HepG2 (cell line): ENCODE results near the gene AP4S1. TPM values are rescaled to one million over a fixed set of nuclear protein-coding genes. Genes with fewer than 3 reads are reported as not detected.

Source experiments
- ARID2 ChIP-seq: sonication (generic); formaldehyde crosslinking; IDR thresholded peaks from 2 replicates; pipeline ENCODE4 v1.8.1; 2022; ENCODE audit warnings: mild to moderate bottlenecking, missing genetic modification reagents, borderline replicate concordance
- ATF4 ChIP-seq, 2 experiments: fragments of 450-650 bp in 1 of 2; sonication (generic) in 1 of 2; formaldehyde crosslinking; IDR thresholded peaks; 2 replicates each; pipeline versions ENCODE4 v1.5.0 to v1.8.0; 2020 to 2022; ENCODE audit warnings: mild to moderate bottlenecking in 1 of 2, missing genetic modification reagents in 1 of 2
- DPF2 ChIP-seq: sonication (generic); formaldehyde crosslinking; IDR thresholded peaks from 2 replicates; pipeline ENCODE4 v1.4.0; 2020; ENCODE audit warnings: mild to moderate bottlenecking, low read depth, missing genetic modification reagents, borderline replicate concordance
- FOXO1 ChIP-seq: sonication (generic); formaldehyde crosslinking; IDR thresholded peaks from 2 replicates; pipeline ENCODE4 v1.4.0; 2020; ENCODE audit warnings: missing genetic modification reagents
- GPBP1L1 ChIP-seq: sonication (generic); formaldehyde crosslinking; IDR thresholded peaks from 2 replicates; pipeline ENCODE4 v1.5.0; 2020; ENCODE audit warnings: mild to moderate bottlenecking, missing genetic modification reagents
- MXD4 ChIP-seq: IDR thresholded peaks from 2 replicates; pipeline ENCODE4 v1.6.1; 2016; ENCODE audit warnings: mild to moderate bottlenecking, missing biosample characterization, missing genetic modification reagents
- NFE2 ChIP-seq: sonication (generic); formaldehyde crosslinking; IDR thresholded peaks from 2 replicates; pipeline ENCODE4 v1.4.0; 2020; ENCODE audit warnings: missing genetic modification reagents
- PLRG1 ChIP-seq: fragments of 450-650 bp; conservative IDR thresholded peaks from 2 replicates; pipeline ENCODE4 v1.6.1; 2016
- RAD21 ChIP-seq: fragments of 450-650 bp; formaldehyde crosslinking; IDR thresholded peaks from 2 replicates; pipeline ENCODE4 v1.5.0; 2020; ENCODE audit warnings: mild to moderate bottlenecking
- RBFOX2 ChIP-seq: fragments of 200-400 bp; formaldehyde crosslinking; IDR thresholded peaks from 2 replicates; pipeline ENCODE4 v1.6.1; 2017; ENCODE audit warnings: low read depth, mild to moderate bottlenecking, low read length
- RCOR2 ChIP-seq: IDR thresholded peaks from 2 replicates; pipeline ENCODE4 v1.6.1; 2016; ENCODE audit warnings: missing biosample characterization, missing genetic modification reagents
- REPIN1 ChIP-seq: sonication (generic); formaldehyde crosslinking; IDR thresholded peaks from 2 replicates; pipeline ENCODE4 v1.8.0; 2022; ENCODE audit warnings: missing genetic modification reagents, low read depth, mild to moderate bottlenecking, borderline replicate concordance
- TBX3 ChIP-seq: fragments of 450-650 bp; IDR thresholded peaks from 2 replicates; pipeline ENCODE4 v1.6.1; 2017; ENCODE audit warnings: antibody characterized with exemption, mild to moderate bottlenecking, inconsistent platforms, borderline replicate concordance
- THRA ChIP-seq: sonication (generic); formaldehyde crosslinking; IDR thresholded peaks from 2 replicates; pipeline ENCODE4 v1.4.0; 2020; ENCODE audit warnings: missing genetic modification reagents, borderline replicate concordance
- TOE1 ChIP-seq: sonication (generic); formaldehyde crosslinking; IDR thresholded peaks from 2 replicates; pipeline ENCODE4 v1.4.0; 2020; ENCODE audit warnings: mild to moderate bottlenecking, missing genetic modification reagents
- ZMYM2 ChIP-seq: sonication (generic); formaldehyde crosslinking; IDR thresholded peaks from 2 replicates; pipeline ENCODE4 v1.8.0; 2022; ENCODE audit warnings: mild to moderate bottlenecking, missing genetic modification reagents
- ZNF124 ChIP-seq: sonication (generic); formaldehyde crosslinking; IDR thresholded peaks from 2 replicates; pipeline ENCODE4 v1.4.0; 2020; ENCODE audit warnings: missing genetic modification reagents
- ZNF362 ChIP-seq: sonication (generic); formaldehyde crosslinking; IDR thresholded peaks from 2 replicates; pipeline ENCODE4 v1.4.0; 2020; ENCODE audit warnings: missing genetic modification reagents, mild to moderate bottlenecking, borderline replicate concordance
- ZNF574 ChIP-seq: sonication (generic); formaldehyde crosslinking; IDR thresholded peaks from 2 replicates; pipeline ENCODE4 v1.4.0; 2020; ENCODE audit warnings: missing genetic modification reagents
- ZNF670 ChIP-seq: sonication (generic); formaldehyde crosslinking; IDR thresholded peaks from 2 replicates; pipeline ENCODE4 v1.8.0; 2022; ENCODE audit warnings: mild to moderate bottlenecking, missing genetic modification reagents, borderline replicate concordance
- ZNF674 ChIP-seq: sonication (generic); formaldehyde crosslinking; IDR thresholded peaks from 2 replicates; pipeline ENCODE4 v1.5.0; 2020; ENCODE audit warnings: low read depth, mild to moderate bottlenecking, missing genetic modification reagents
- ZNF720 ChIP-seq: sonication (generic); formaldehyde crosslinking; IDR thresholded peaks from 2 replicates; pipeline ENCODE4 v1.4.0; 2020; ENCODE audit warnings: missing genetic modification reagents
- ZSCAN31 ChIP-seq: sonication (generic); formaldehyde crosslinking; IDR thresholded peaks from 2 replicates; pipeline ENCODE4 v1.5.0; 2020; ENCODE audit warnings: low read depth, mild to moderate bottlenecking, missing genetic modification reagents
- polyA plus RNA-seq, 8 experiments: library from polyadenylated mRNA; depleted of rRNA in 3 of 8; stranded (reverse) in 7 of 8; unstranded in 1 of 8; fragments of >200 nt; fragmentation: Illumina TruSeq in 4 of 8; extraction: Trizol in 4 of 8; gene quantifications; 2 replicates each; pipeline versions ENCODE4 v1.2.1 to v1.2.3, GENCODE V29; 2011 to 2016; ENCODE audit warnings: low read depth in 4 of 8, missing spikeins in 1 of 8, mixed read lengths in 1 of 8; ENCODE audit not compliant: insufficient read depth in 1 of 8
- total RNA-seq, 5 experiments: library from RNA; depleted of rRNA; stranded (reverse); fragments of >200 nt; fragmentation: Illumina TruSeq; extraction: Trizol; gene quantifications; 2 replicates each; pipeline ENCODE4 v1.2.3, GENCODE V29; 2016; ENCODE audit warnings: low read depth in 1 of 5

The AP4S1 gene
- total and polyA plus RNA-seq, 2 of the 13 experiments (the other 11 are each of a cell fraction or from before 2014, with no cell fraction given), result 3.9 to 21.1 TPM

- TF ChIP-seq ZNF574 (CRISPR knock-in tag) (no peak), ARID2 (CRISPR knock-in tag) (no peak), ZNF670 (CRISPR knock-in tag) (no peak), FOXO1 (CRISPR knock-in tag) (no peak), ZNF674 (no peak), RBFOX2 (no peak), PLRG1 (no peak), RCOR2 (CRISPR knock-in tag) (no peak), GPBP1L1 (CRISPR knock-in tag) (no peak), TOE1 (CRISPR knock-in tag) (no peak), NFE2 (no peak), ZMYM2 (CRISPR knock-in tag) (no peak), REPIN1 (CRISPR knock-in tag) (no peak), RAD21 (CRISPR knock-in tag) (no peak), ZNF720 (CRISPR knock-in tag) (no peak), ZNF362 (CRISPR knock-in tag) (no peak), THRA (CRISPR knock-in tag) (no peak), MXD4 (no peak), ZSCAN31 (CRISPR knock-in tag) (no peak), ATF4 (CRISPR knock-in tag; IDR thresholded peaks at IDR 0.05) (peak in 1 of 2 experiments; percentile 70; a peak in 1 of 4 replicates), DPF2 (no peak), ZNF124 (no peak), TBX3 (no peak)
Observed at GRCh38 chr14:31059152-31059924, 33.9 kb downstream of the AP4S1 start (continued).
